GM19099 (cell line): Measurements from ENCODE around the gene IMPDH1.

Experiments
- POLR2A ChIP-seq: IDR thresholded peaks from 3 replicates; pipeline ENCODE4 v1.6.1; 2011; ENCODE audit warnings: low read depth; ENCODE audit not compliant: insufficient read length; ENCODE audit errors: extremely low read depth

IMPDH1 gene

DNA sequence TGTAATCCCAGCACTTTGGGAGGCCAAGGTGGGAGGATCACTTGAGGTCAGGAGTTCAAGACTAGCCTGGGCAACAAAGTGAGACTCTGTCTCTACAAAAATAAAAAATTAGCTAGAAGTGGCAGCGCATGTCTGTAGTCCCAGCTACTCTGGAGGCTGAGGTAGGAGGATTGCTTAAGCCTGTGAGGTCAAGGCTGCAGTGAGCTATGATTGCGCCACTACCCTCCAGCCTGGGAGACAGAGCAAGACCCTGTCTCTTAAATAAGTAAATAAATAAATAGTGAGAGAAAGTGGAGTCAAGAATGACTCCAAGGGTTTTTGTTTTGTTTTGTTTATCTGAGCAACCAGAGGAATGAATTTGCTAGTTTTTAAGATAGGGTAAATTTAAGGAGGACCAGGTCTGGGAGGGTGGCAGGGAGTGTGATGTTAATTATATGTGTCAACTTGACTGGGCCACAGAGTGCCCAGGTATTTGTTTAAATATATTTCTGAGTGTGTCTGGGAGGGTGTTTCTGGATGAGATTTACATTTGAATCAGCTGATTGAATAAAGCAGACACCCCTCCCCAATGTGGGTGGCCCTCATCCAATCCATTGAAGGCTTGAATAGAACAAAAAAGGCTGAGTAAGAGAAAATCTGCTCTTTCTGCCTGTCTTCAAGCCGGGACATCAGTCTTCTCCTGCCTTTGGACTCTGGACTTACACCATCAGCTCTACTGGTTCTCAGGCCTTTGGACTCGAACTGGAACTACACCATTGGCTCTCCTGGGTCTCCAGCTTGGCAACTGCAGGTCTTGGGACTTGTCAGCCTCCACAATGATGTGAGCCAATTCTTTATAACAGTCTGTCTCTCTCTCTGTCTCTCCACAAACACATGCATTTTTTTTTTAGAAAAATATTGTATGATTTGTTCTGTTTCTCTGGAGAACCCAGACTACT, 23.5 kb downstream of the IMPDH1 start:
- TF ChIP-seq POLR2A = no peak

DNA sequence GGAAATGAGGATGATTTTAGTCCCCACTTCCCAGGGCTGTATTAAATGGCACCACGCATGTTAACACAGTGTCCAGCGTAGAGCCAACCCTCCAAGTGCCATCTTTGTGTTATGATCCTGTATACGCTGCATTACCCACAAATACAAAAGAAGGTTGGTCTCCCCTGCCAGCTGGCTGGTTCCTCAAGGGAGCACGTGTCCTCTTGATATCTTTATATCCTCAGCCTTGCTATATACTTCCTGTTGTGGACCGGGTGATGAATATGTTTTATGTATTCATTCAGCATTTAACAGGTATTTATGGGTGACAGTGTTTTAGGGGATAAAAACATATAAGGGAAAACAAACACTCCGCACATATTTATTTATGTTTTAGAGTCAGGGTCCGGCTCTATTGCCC, 25.1 kb downstream of the IMPDH1 start:
- no peak for TF ChIP-seq POLR2A

DNA sequence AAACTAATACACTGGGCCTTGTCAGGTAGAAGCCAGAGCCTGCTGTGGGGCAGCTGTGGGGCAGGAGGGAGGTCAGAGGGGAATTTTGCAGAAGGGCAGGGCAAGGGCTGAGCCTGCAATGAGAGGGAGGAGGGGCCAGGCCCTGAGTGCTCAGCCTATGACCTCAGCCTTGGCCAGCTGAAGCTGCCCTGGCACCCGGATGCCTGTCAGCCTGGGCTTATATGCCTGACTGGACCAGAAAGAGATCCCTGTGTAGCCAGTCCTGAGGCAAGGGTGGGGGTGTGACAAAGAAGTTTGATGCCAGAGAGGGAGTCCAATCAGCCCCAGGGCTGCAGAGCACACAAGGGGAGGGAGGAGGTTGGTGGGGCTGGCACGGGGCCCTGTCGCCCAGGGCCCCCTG, 26.0 kb downstream of the IMPDH1 start:
- TF ChIP-seq POLR2A = no peak

DNA sequence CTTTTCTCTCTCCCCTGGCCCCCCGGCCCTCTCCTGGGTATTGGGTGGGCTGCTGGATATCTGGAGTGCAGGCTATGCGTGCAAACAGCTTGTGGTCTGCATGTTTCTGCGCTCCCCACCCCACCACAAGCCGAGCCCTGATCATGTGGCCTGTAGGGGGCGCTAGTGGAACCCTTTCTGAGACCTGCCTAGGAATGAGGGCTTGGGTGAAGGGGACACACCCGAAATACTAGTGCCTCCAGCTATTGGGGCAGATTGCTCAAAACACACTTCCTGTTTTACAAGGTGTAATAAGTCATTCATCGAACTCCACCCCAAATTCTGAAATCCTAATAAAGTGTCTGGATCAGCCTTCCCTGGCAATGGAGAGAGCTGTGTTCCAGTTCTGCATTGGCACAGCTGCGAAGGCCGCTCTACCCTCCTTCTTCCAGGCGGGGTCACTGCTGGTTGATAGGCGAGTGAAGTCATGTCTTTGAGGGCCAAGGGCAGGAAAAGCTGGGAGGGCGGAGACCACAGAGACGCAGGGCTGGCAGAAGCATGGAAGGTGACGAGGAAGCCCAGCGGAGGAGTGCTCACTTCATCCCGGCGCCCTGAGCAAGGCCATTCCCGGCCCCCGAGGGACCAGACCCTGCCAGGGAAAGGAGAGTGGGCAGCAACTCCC, 28.5 kb downstream of the IMPDH1 start:
- TF ChIP-seq POLR2A = no peak

DNA sequence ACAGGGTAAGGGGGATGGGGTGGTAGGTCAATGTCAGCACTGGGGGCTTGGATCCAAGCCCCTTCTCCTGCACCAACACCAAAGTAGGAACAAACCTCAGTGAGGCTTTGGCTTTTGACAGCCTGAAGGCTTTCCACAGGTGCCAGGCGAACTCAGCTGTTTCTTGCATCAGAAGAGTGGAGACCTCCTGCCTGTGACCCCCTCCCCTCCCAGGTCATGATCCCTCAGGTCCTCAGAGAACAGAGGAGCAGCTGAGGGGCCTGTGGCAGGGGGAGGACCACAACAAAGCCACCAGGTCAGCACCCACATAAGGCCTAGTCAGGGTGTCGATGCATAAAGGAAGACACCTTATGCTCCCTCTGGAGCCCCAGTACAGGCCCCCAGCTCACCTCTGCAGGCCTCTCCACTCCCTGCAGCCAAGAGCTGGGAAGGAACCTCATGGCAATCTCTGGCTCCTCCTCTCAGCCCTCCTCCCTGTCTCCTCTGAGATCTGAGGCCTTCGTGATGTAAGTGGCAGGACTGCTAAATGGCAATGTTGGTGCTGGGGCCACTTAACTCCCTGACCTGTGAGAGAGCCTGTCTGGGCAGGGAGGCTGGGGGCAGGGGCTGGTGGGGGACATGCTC, 29.2 kb downstream of the IMPDH1 start:
- no peak for TF ChIP-seq POLR2A

DNA sequence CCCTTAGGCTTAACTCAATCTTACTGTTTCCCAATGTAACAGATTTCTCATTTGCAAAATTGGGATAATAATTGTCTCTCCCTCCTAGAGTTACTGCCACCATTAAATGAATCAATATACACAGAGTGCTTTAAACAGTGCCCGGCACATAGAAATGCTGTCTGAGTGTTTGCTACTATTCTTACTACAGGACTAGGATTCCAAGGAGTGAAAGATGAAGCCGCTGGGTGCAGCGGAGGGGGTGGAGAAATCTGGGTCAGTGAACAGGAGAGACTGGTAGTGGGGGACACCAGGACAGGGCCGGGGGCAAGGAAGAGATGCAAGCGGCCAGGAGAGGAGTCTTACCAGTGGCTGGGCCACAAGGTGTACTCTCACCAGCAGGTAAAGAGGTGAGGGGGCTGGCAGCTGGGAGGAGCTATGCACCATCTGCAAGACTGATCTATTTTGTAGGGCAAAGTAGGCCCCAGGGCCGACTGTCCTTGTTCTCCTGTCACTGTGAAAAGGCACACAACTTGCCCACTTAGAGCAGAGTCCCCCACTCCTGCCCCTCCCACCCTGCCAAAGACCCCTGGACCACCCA, 29.8 kb downstream of the IMPDH1 start:
- TF ChIP-seq POLR2A = no peak

DNA sequence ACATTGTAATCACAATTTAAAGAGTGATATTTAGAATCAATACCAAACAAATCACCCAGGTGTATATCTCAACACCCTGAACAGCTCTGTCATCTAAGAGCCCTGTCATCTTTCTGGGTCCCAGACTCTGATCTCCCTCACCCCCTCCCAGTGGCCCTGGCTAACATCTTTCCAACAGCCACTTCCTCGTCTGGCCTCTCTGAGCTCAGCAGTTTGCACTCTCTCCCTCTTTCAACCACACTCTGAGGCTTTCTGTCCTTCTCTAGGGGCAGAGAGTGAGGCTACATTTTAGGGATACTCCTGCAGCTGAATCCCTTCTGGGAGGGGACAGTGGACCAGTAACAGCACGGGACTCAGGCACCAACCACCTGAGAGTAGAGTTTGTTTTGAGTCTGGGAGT, 31.1 kb downstream of the IMPDH1 start:
- no peak for TF ChIP-seq POLR2A

DNA sequence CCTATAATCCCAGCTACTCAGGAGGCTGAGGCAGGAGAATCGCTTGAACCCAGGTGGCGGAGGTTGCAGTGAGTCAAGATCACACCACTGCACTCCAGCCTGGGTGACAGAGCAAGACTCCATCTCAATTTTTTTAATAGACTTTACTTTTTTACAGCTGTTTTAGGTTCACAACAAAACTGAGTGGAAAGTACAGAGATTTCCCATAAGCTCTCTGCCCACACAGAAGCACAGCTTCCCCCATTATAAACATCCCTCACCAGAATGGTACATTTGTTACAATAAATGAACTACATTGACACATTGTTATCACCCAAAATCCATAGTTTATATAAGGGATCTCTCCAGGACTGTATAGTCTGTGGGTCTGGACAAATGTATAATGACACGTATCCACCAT, 33.7 kb downstream of the IMPDH1 start:
- TF ChIP-seq POLR2A = no peak

DNA sequence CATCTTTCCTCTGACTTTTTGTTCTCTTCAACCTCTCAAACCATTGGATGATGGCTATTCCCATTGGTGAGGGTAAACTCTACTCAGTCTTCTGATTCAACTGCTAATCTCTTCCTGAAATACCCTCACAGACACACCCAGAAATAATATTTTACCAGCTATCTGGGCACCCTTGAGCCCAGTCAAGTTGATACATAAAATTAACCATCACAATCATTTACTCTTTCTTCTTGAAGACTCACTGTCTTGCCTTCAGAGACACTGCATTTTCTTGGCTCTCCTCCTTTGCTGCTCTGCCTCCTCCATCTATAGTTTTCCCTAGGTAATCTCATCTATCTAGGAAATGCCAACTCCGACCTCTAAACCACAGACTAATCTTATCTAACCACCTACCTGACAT, 35.7 kb downstream of the IMPDH1 start:
- TF ChIP-seq POLR2A = no peak

DNA sequence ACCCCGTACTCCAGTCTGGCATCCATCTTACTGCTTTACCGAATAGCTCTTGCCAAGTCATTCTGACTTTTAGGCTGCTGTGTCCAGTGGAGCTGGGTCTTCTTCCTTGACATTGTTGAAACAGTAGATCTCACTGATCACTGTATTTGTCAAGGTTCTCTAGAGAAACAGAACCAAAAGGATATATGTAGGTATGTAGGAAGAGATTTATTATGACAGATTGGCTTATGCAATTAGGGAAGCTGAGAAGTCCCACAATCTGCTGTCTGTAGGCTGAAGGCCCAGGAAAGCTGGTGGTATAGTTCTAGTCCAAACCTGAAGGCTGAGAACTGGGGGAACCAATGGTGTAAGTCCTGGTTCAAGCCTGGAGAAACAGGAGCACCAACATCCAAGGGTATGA, 36.2 kb downstream of the IMPDH1 start:
- no peak for TF ChIP-seq POLR2A

DNA sequence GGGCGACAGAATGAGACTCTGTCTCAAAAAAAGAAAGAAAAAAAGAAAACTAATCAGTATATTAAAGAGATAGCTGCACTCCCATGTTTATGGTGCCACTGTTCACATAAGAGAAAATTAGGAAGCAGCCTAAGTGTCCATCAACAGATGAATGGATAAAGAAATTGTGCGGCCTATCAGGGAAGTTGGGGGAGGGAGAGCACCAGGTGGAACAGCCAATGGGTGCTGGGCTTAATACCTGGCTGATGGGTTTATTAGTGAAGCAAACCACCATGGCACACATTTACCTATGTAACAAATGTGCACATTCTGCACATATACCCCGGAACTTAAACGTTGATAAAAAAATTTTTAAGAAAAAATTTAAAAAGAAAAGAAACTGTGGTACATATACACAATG, 39.3 kb downstream of the IMPDH1 start:
- no peak for TF ChIP-seq POLR2A

DNA sequence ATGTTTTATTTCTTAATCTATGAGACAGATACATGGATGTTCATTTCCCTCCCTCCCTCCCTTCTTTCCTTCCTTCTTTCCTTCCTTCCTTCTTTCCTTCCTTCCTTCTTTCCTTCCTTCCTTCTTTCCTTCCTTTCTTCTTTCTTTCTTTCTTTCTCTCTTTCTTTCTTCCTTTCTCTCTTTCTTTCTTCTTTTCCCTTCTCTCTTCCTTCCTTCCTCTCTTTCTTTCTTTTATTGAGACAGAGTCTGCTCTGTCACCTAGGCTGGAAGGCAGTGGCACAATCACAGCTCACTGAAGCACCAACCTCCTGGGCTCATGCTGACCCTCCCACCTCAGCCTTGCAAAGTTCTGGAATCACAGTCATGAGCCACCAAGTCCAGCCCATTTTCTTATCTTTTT, 42.8 kb downstream of the IMPDH1 start:
- no peak for TF ChIP-seq POLR2A

DNA sequence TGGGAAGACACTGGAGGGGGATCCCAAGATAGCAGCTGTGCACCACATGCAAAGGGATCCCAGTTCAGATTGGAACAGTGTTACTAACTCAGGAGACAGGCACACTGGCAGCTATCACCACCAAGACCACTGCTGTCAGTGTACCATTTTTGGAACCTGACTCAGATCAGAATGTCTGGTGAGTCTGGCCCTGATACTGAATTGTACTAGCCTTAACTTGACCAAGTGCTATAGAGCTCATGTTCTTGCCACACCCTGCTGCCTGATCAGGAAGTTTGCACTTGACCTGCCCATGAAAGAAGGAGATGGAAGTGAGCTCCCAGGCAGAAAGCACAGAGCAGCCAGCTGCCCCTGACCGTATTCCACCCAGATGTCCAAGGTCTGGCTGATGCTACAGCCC, 43.5 kb downstream of the IMPDH1 start:
- TF ChIP-seq POLR2A = no peak

DNA sequence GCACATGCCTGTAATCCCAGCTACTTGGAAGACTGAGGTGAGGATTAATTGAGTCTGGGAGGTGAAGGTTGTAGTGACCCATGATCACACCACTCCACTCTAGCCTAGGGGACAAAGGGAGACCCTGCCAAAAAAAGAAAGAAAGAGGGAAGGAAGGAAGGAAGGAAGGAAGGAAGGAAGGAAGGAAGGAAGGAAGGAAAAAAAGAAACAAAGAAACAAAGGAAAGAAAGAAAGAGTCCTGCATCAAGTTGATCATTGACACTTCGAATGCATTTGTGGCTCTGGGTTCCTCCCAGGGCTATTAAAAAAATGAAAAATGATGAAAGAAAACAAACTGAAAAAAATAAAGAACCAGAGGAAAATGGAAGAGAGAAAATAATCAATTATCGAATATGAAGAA, 44.4 kb downstream of the IMPDH1 start:
- no peak for TF ChIP-seq POLR2A

DNA sequence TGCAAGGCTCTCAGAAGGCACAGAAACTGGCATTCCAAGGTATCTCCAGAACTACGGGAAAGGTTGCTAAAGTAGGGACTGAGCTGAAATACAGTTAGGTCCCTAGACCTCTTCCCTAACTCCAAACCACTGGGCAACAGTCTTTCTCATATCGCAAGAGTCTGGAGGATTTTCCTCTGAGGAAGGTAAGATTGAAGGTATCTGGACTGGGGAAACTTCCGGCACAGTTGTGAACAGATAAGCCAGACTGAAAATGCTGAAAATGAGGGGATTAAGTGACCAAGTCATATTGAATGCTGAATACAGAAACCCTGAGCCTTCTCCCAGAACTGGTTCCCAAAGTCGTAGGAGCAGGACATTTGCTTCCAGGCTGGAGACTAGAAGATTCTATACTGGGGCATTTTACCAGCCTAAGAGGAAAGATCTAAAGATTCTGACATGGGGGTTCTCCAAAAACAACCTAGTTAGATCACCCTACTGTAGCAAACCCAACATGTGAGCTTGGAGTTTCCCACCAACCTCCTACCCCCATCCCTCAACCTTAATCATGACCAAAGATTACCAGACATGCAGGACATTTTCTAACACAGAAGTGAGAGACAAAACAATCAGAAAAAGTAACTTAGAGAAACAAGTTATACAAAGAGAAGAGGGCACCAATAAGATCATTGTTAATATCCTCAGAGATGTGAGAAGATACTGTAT, 45.5 kb downstream of the IMPDH1 start:
- TF ChIP-seq POLR2A = no peak
